HEK293 (cell line): ENCODE results near the gene GATC.

ENCODE experiments used
- KLF10 ChIP-seq: fragments of 450-650 bp; IDR thresholded peaks from 2 replicates; pipeline ENCODE4 v1.5.1; 2018; ENCODE audit warnings: missing biosample characterization, mild to moderate bottlenecking, missing genetic modification characterization
- MZF1 ChIP-seq: fragments of 450-650 bp; formaldehyde crosslinking; IDR thresholded peaks from 2 replicates; pipeline ENCODE4 v1.5.1; 2017; ENCODE audit warnings: missing biosample characterization, missing genetic modification characterization, borderline replicate concordance
- PRDM1 ChIP-seq: fragments of 450-650 bp; formaldehyde crosslinking; IDR thresholded peaks from 2 replicates; pipeline ENCODE4; 2016; ENCODE audit warnings: missing biosample characterization, missing genetic modification characterization
- TCF7L2 ChIP-seq: IDR thresholded peaks from 2 replicates; pipeline ENCODE4 v1.6.1; 2011; ENCODE audit warnings: low read depth, mild to moderate bottlenecking, inconsistent platforms, low read length, moderate library complexity, borderline replicate concordance
- ZBTB17 ChIP-seq: fragments of 450-650 bp; formaldehyde crosslinking; IDR thresholded peaks from 2 replicates; pipeline ENCODE4 v1.5.1; 2016; ENCODE audit warnings: missing biosample characterization, missing genetic modification characterization
- ZIC2 ChIP-seq: fragments of 450-650 bp; formaldehyde crosslinking; IDR thresholded peaks from 2 replicates; pipeline ENCODE4 v1.5.1; 2016; ENCODE audit warnings: missing biosample characterization, missing genetic modification characterization
- ZNF133 ChIP-seq: fragments of 450-650 bp; formaldehyde crosslinking; IDR thresholded peaks from 2 replicates; pipeline ENCODE4 v1.5.1; 2016; ENCODE audit warnings: missing biosample characterization, missing genetic modification characterization
- ZNF146 ChIP-seq: fragments of 450-650 bp; formaldehyde crosslinking; IDR thresholded peaks from 2 replicates; pipeline ENCODE4 v1.5.1; 2016; ENCODE audit warnings: missing biosample characterization, missing genetic modification characterization
- ZNF148 ChIP-seq: fragments of 450-650 bp; formaldehyde crosslinking; IDR thresholded peaks from 2 replicates; pipeline ENCODE4 v1.5.0; 2017; ENCODE audit warnings: missing biosample characterization, missing genetic modification characterization, borderline replicate concordance
- ZNF280C ChIP-seq: fragments of 450-650 bp; formaldehyde crosslinking; IDR thresholded peaks from 2 replicates; pipeline ENCODE4 v1.5.1; 2016; ENCODE audit warnings: missing biosample characterization, missing genetic modification characterization
- ZNF292 ChIP-seq: fragments of 450-650 bp; formaldehyde crosslinking; IDR thresholded peaks from 2 replicates; pipeline ENCODE4 v1.5.1; 2016; ENCODE audit warnings: low read depth, missing biosample characterization, missing genetic modification characterization, borderline replicate concordance
- ZNF324 ChIP-seq: fragments of 450-650 bp; formaldehyde crosslinking; IDR thresholded peaks from 2 replicates; pipeline ENCODE4 v1.5.1; 2016; ENCODE audit warnings: missing biosample characterization, missing genetic modification characterization
- ZNF362 ChIP-seq: fragments of 450-650 bp; formaldehyde crosslinking; IDR thresholded peaks from 2 replicates; pipeline ENCODE4 v1.5.1; 2016; ENCODE audit warnings: missing biosample characterization, missing genetic modification characterization
- ZNF366 ChIP-seq: fragments of 450-650 bp; formaldehyde crosslinking; conservative IDR thresholded peaks from 2 replicates; pipeline ENCODE4 v1.5.1; 2016; ENCODE audit warnings: missing biosample characterization, missing genetic modification characterization
- ZNF391 ChIP-seq: fragments of 450-650 bp; formaldehyde crosslinking; IDR thresholded peaks from 2 replicates; pipeline ENCODE4 v1.5.1; 2016; ENCODE audit warnings: low read depth, missing biosample characterization, missing genetic modification characterization, borderline replicate concordance
- ZNF398 ChIP-seq: fragments of 450-650 bp; formaldehyde crosslinking; IDR thresholded peaks from 2 replicates; pipeline ENCODE4 v1.5.1; 2017; ENCODE audit warnings: missing biosample characterization, missing genetic modification characterization
- ZNF513 ChIP-seq: fragments of 450-650 bp; IDR thresholded peaks from 2 replicates; pipeline ENCODE4 v1.5.1; 2018; ENCODE audit warnings: missing biosample characterization, missing genetic modification characterization
- ZNF518A ChIP-seq: fragments of 450-650 bp; formaldehyde crosslinking; conservative IDR thresholded peaks from 2 replicates; pipeline ENCODE4 v1.5.1; 2016; ENCODE audit warnings: low read depth, missing biosample characterization, missing genetic modification characterization
- ZNF555 ChIP-seq: fragments of 450-650 bp; formaldehyde crosslinking; conservative IDR thresholded peaks from 2 replicates; pipeline ENCODE4 v1.5.1; 2017; ENCODE audit warnings: missing biosample characterization, mild to moderate bottlenecking, missing genetic modification characterization, inconsistent platforms
- ZNF626 ChIP-seq: fragments of 450-650 bp; sonication (Bioruptor Pico); formaldehyde crosslinking; IDR thresholded peaks from 2 replicates; pipeline ENCODE4 v1.5.1; 2018; ENCODE audit warnings: missing biosample characterization, missing genetic modification characterization, inconsistent platforms
- ZNF670 ChIP-seq: fragments of 450-650 bp; formaldehyde crosslinking; IDR thresholded peaks from 2 replicates; pipeline ENCODE4 v1.5.1; 2016; ENCODE audit warnings: missing biosample characterization, missing genetic modification characterization, low read depth
- ZNF76 ChIP-seq: fragments of 450-650 bp; formaldehyde crosslinking; IDR thresholded peaks from 2 replicates; pipeline ENCODE4; 2016; ENCODE audit warnings: low read depth, missing biosample characterization, missing genetic modification characterization, borderline replicate concordance
- ZNF792 ChIP-seq: fragments of 450-650 bp; formaldehyde crosslinking; IDR thresholded peaks from 2 replicates; pipeline ENCODE4 v1.5.1; 2016; ENCODE audit warnings: missing biosample characterization, missing genetic modification characterization
- ZNF830 ChIP-seq: fragments of 450-650 bp; IDR thresholded peaks from 2 replicates; pipeline ENCODE4 v1.5.0; 2018; ENCODE audit warnings: missing biosample characterization, missing genetic modification characterization, low read depth, mild to moderate bottlenecking, moderate library complexity
- ZSCAN30 ChIP-seq: fragments of 450-650 bp; IDR thresholded peaks from 2 replicates; pipeline ENCODE4 v1.5.1; 2018; ENCODE audit warnings: missing biosample characterization, mild to moderate bottlenecking, missing genetic modification characterization, moderate library complexity

GATC gene

GRCh38 chr12:120495731-120496412 lies 49.6 kb downstream of the GATC start, which contains the start of gene DYNLL1 (continued):
- TF ChIP-seq ZNF280C (tag by site-specific recombination) (no peak), ZNF362 (tag by site-specific recombination) (no peak), ZBTB17 (tag by site-specific recombination) (no peak), ZNF792 (tag by site-specific recombination) (no peak), ZNF626 (tag by site-specific recombination) (no peak), KLF10 (tag by site-specific recombination) (peak; percentile 49; the same call in 1 of the 2 replicates), ZNF292 (tag by site-specific recombination) (no peak), ZNF518A (tag by site-specific recombination) (peak; percentile 58; the same call in 1 of the 2 replicates), ZSCAN30 (tag by site-specific recombination) (peak; percentile 34; the same call in 1 of the 2 replicates), ZIC2 (tag by site-specific recombination) (no peak), ZNF830 (tag by site-specific recombination) (no peak), ZNF148 (no peak), MZF1 (tag by site-specific recombination) (no peak), ZNF146 (tag by site-specific recombination) (no peak), ZNF513 (tag by site-specific recombination) (no peak), ZNF366 (tag by site-specific recombination) (no peak), ZNF398 (no peak), ZNF555 (tag by site-specific recombination) (no peak), PRDM1 (no peak), ZNF391 (tag by site-specific recombination) (peak; percentile 43; the same call in 1 of the 2 replicates), ZNF133 (tag by site-specific recombination) (no peak), ZNF76 (tag by site-specific recombination) (peak; percentile 94), ZNF670 (no peak), ZNF324 (no peak; the same call in 1 of the 2 replicates), TCF7L2 (no peak)
